PC-9 (cell line): ENCODE results near the gene PSMD12. TPM values are rescaled to one million over a fixed set of nuclear protein-coding genes. Genes with fewer than 3 reads are reported as not detected.

Experiments used
- BruUV-seq: library from RNA; stranded (reverse); fragments of 400-500 nt; replicated peaks from 2 replicates; lab custom pipeline; 2021; lab: Mats Ljungman, UMichigan
- CTCF ChIA-PET: fragments of 300-600 bp; sonication (Branson Sonifier 250); formaldehyde crosslinking; loops from one replicate; lab custom pipeline; 2022; ENCODE audit warnings: antibody characterized with exemption; lab: Charles Lee
- POLR2A ChIA-PET: fragments of 300-600 bp; sonication (Branson Sonifier 250); formaldehyde crosslinking; loops from one replicate; lab custom pipeline; 2022; ENCODE audit warnings: antibody characterized with exemption; ENCODE audit not compliant: unreplicated experiment; lab: Charles Lee
- DNase-seq, 2 experiments: peaks; one replicate each; pipeline versions ENCODE4 v3.0.0 to v3.0.0-alpha.2; 2015 to 2022; ENCODE audit warnings: mixed read lengths in 1 of 2
- H2AFZ ChIP-seq: fragments of 200-600 bp; sonication (generic); 2 replicates; pipeline ENCODE4 v1.8.1; 2017; ENCODE audit warnings: antibody characterized with exemption
- H3F3A ChIP-seq: fragments of 200-600 bp; sonication (generic); 2 replicates; pipeline ENCODE4 v1.8.1; 2017; ENCODE audit warnings: antibody characterized with exemption, mild to moderate bottlenecking, low read depth; ENCODE audit not compliant: insufficient read depth
- H3K27ac ChIP-seq: fragments of 200-600 bp; sonication (generic); 2 replicates; pipeline ENCODE4 v1.6.1; 2016; ENCODE audit warnings: mixed run types
- H3K27me3 ChIP-seq: fragments of 200-600 bp; sonication (generic); 2 replicates; pipeline ENCODE4 v1.6.1; 2016; ENCODE audit warnings: low read depth, mixed run types; ENCODE audit not compliant: insufficient read depth
- H3K36me3 ChIP-seq: fragments of 200-600 bp; sonication (generic); 2 replicates; pipeline ENCODE4 v1.6.1; 2016; ENCODE audit warnings: low read depth, mixed run types
- H3K4me1 ChIP-seq: fragments of 200-600 bp; sonication (generic); replicated peaks from 2 replicates; pipeline ENCODE4 v1.6.1; 2016; ENCODE audit warnings: mixed run types; ENCODE audit not compliant: insufficient read depth
- H3K4me2 ChIP-seq: fragments of 200-600 bp; sonication (generic); 2 replicates; pipeline ENCODE4 v1.6.1; 2017; ENCODE audit warnings: mixed run types
- H3K4me3 ChIP-seq: fragments of 200-600 bp; sonication (generic); 2 replicates; pipeline ENCODE4 v1.6.1; 2016; ENCODE audit warnings: mixed run types
- H3K79me2 ChIP-seq: fragments of 200-600 bp; sonication (generic); 2 replicates; pipeline ENCODE4 v1.6.1; 2017; ENCODE audit warnings: low read depth, mixed run types
- H3K9me2 ChIP-seq: fragments of 200-600 bp; sonication (generic); 2 replicates; pipeline ENCODE4 v1.8.1; 2017; ENCODE audit warnings: mild to moderate bottlenecking; ENCODE audit not compliant: insufficient read depth
- H3K9me3 ChIP-seq: fragments of 200-600 bp; sonication (generic); 2 replicates; pipeline ENCODE4 v1.8.1; 2016; ENCODE audit warnings: low read depth; ENCODE audit not compliant: insufficient read depth
- H4K20me1 ChIP-seq: fragments of 200-600 bp; sonication (generic); 2 replicates; pipeline ENCODE4 v1.8.1; 2017; ENCODE audit not compliant: insufficient read depth
- EZH2 ChIP-seq: fragments of 200-600 bp; sonication (generic); IDR thresholded peaks from 2 replicates; pipeline ENCODE4 v1.8.0; 2017; ENCODE audit warnings: antibody characterized with exemption, low read depth
- intact Hi-C: fragments of 100-400 bp; cut with micrococcal nuclease; formaldehyde crosslinking; loops from one replicate; pipeline ENCODE4 v1.10.0; 2022; ENCODE audit not compliant: unreplicated experiment
- total RNA-seq: library from RNA; stranded (reverse); gene quantifications from 2 replicates; pipeline ENCODE4 v1.2.3, GENCODE V29; 2021
- TF ChIP-seq, protein P1 (sequence below): fragments of 200-600 bp; sonication (generic); conservative IDR thresholded peaks from 2 replicates; pipeline ENCODE4 v1.6.1; 2017; ENCODE audit warnings: mixed run types, antibody characterized with exemption, mild to moderate bottlenecking, moderate library complexity

The PSMD12 gene
- total RNA-seq, 1 experiment from 2014 or later, result 80.5 TPM

DNA sequence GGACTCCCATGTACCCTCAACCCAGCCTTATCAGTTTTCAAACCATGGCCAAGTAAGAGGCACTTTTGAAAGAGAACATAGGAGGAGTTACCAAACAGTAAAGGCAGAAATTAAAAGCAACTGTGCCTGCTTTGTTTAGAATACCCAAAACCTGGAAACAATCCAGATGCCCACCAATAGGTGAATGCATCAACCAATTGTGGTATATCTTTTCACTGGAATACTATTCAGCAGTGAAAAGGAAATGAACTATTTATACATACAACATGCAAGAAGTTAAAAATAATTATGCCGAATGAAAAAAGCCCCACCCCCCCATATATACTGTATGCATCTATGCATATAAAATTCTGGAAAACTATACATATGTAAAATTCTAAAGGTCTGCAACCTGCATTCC is 47.8 kb upstream of the PSMD12 start:
- Histone ChIP-seq H3K9me3 (no peaks in the 10 kb centered on the region), H2AFZ (no peak overlapping the region), H3K27me3 (no peaks in the 10 kb centered on the region), H4K20me1 (no peaks in the 10 kb centered on the region), H3K9me2 (no peaks in the 10 kb centered on the region), H3K4me3 (no peak overlapping the region), H3K79me2 (no peaks in the 10 kb centered on the region), H3K4me1 (no peaks in the 10 kb centered on the region), H3K4me2 (no peak overlapping the region), H3K27ac (no peak overlapping the region), H3F3A (no peaks in the 10 kb centered on the region), H3K36me3 (no peaks in the 10 kb centered on the region)
- POLR2A ChIA-PET, result no interaction called here
- CTCF ChIA-PET, result no interaction called here
- no peak for DNase-seq
- BruUV-seq, result no TSS peak
- intact Hi-C loops, result no loop called here
- TF ChIP-seq EZH2, result no peak
- TF ChIP-seq, protein P1, sequence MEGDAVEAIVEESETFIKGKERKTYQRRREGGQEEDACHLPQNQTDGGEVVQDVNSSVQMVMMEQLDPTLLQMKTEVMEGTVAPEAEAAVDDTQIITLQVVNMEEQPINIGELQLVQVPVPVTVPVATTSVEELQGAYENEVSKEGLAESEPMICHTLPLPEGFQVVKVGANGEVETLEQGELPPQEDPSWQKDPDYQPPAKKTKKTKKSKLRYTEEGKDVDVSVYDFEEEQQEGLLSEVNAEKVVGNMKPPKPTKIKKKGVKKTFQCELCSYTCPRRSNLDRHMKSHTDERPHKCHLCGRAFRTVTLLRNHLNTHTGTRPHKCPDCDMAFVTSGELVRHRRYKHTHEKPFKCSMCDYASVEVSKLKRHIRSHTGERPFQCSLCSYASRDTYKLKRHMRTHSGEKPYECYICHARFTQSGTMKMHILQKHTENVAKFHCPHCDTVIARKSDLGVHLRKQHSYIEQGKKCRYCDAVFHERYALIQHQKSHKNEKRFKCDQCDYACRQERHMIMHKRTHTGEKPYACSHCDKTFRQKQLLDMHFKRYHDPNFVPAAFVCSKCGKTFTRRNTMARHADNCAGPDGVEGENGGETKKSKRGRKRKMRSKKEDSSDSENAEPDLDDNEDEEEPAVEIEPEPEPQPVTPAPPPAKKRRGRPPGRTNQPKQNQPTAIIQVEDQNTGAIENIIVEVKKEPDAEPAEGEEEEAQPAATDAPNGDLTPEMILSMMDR, result no peak

- no peak overlapping the region for H2AFZ ChIP-seq
- intact Hi-C loops, result no loop called here
- TF ChIP-seq, protein P1, result no peak
- no peak for TF ChIP-seq EZH2
- H3K4me1 ChIP-seq, result no peaks in the 10 kb centered on the region
- no peaks in the 10 kb centered on the region for H3K9me2 ChIP-seq
- no peaks in the 10 kb centered on the region for H3K27me3 ChIP-seq
- H3K36me3 ChIP-seq, result no peaks in the 10 kb centered on the region
- H3F3A ChIP-seq, result no peaks in the 10 kb centered on the region
- H3K79me2 ChIP-seq, result no peaks in the 10 kb centered on the region
- no peak overlapping the region for H3K4me2 ChIP-seq
- POLR2A ChIA-PET, result no interaction called here
- H4K20me1 ChIP-seq, result no peaks in the 10 kb centered on the region
- CTCF ChIA-PET, result no interaction called here
- no TSS peak for BruUV-seq
- H3K27ac ChIP-seq, result no peak overlapping the region
- H3K4me3 ChIP-seq, result no peak overlapping the region
- no peaks in the 10 kb centered on the region for H3K9me3 ChIP-seq
- DNase-seq, result no peak
Measured at GRCh38 chr17:67413388-67413787, 47.0 kb upstream of the PSMD12 start.

DNA sequence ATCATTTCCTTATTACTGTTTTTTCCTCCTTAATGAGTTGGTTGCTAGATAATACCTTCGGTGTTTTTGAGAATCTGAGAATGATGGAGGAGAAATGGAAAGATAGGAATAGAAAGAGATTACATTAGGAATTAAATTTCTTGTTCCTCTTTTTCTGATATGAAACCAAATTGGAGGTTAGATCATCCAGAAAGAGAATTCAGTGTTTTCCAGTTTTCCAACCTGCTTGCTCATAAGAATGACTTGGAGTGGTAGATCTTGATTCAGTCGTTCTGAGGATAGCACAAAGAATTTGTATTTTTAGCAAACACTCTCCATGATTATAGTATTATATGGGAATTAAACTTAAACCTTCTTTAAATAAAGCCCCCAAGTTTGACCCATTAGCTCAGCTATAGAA is 46.6 kb upstream of the PSMD12 start:
- no peak for TF ChIP-seq EZH2
- TF ChIP-seq, protein P1, result no peak
- no peak overlapping the region for H3K4me2 ChIP-seq
- CTCF ChIA-PET, result no interaction called here

More for the DNA sequence above, 46.6 kb upstream of the PSMD12 start:
- Histone ChIP-seq H3K4me3 (no peak overlapping the region), H3K27ac (no peak overlapping the region), H3K27me3 (no peaks in the 10 kb centered on the region), H3K79me2 (no peaks in the 10 kb centered on the region), H3K9me3 (no peaks in the 10 kb centered on the region), H2AFZ (no peak overlapping the region), H3F3A (no peaks in the 10 kb centered on the region), H3K36me3 (no peaks in the 10 kb centered on the region), H3K9me2 (no peaks in the 10 kb centered on the region), H4K20me1 (no peaks in the 10 kb centered on the region), H3K4me1 (no peaks in the 10 kb centered on the region)
- intact Hi-C loops, result no loop called here
- BruUV-seq, result no TSS peak
- POLR2A ChIA-PET, result no interaction called here
- DNase-seq, result no peak
